HG03135 (cell line): ENCODE results near the gene STK16.
A peak's percentile ranks its signal among the peaks of the same experiment; 100 is the strongest.
"Not testable (repeated sequence)": the region's sequence is repeated elsewhere in the genome, so short reads cannot be mapped to it uniquely, and the experiment has no call there.

Experiments used
- ATAC-seq: cut with Tn5 transposase; IDR thresholded peaks from one replicate; pipeline ENCODE4 v1.9.1; 2021; ENCODE audit warnings: mild to moderate bottlenecking, moderate library complexity; ENCODE audit not compliant: unreplicated experiment

Gene STK16

DNA sequence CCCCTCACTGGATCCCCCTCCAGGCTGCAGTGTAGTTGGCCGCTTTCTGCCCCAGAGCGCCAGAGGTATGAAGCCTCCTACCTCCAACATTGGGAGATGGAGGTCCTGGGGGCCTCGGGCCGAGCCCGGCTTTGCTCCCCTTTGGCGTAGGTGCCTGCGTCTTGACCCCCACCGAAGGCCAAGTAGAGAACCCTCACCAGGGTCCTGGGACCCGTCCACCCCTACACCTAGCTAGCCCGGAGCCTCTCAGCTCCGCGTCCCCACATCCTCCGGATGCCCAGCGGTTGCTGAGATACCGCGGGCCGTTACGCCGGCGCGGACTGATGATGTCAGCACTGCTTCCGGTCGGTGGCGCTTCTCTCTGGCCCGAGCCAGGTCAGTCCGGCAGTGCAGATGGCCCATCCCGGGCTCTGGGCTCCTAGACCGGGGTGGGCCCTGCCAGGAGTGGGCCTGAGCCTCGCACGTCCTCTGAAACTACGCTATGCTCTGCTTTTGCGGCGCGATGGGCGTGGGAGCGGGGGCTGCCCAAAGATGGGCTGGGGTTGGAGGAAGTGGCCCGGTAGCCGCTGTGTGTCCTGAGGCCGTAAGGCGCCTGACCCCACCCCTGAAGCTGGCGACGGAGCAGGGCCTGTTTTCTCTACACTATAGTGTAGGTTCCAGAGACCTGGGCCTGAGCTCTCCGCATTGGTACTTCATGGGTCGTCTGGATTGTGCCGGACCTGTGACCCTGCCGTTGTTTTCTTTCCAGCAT lies at the start of gene STK16, which contains the start of gene GLB1L:
Gene STK16 (plus strand): TSS at position 332 of the 751 bp plus-strand sequence. CDS start 521 bp downstream, outside the sequence.
Gene GLB1L (minus strand): TSS at position 297 of the 751 bp plus-strand sequence. CDS start 1,871 bp downstream, outside the sequence.
- ATAC-seq = peak; percentile 72

- no peak for ATAC-seq
Measured at GRCh38 chr2:219197388-219197787, 47.9 kb upstream of the STK16 start.

DNA sequence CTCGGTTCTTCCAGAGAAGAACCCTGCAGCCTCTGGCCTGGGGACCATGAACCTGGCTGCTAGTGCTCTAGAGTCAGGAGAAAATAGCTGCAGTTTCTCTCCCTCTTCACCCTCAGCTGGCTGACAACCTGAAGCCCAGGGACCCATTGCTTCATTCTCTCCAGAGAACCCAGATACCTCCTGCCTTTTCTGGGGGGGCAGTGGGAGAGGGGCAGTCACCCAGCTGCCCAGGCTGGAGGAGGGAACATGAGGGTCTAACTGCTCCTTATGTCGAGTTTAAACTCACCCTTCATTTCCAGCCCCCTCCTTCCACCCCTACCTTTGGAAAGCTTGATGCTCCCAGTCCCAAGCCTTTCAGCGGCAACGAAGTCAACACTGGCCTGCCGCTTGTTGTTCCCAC lies 46.3 kb upstream of the STK16 start:
- ATAC-seq = no peak

- no peak for ATAC-seq
Measured at GRCh38 chr2:219199470-219200211, 45.6 kb upstream of the STK16 start.

DNA sequence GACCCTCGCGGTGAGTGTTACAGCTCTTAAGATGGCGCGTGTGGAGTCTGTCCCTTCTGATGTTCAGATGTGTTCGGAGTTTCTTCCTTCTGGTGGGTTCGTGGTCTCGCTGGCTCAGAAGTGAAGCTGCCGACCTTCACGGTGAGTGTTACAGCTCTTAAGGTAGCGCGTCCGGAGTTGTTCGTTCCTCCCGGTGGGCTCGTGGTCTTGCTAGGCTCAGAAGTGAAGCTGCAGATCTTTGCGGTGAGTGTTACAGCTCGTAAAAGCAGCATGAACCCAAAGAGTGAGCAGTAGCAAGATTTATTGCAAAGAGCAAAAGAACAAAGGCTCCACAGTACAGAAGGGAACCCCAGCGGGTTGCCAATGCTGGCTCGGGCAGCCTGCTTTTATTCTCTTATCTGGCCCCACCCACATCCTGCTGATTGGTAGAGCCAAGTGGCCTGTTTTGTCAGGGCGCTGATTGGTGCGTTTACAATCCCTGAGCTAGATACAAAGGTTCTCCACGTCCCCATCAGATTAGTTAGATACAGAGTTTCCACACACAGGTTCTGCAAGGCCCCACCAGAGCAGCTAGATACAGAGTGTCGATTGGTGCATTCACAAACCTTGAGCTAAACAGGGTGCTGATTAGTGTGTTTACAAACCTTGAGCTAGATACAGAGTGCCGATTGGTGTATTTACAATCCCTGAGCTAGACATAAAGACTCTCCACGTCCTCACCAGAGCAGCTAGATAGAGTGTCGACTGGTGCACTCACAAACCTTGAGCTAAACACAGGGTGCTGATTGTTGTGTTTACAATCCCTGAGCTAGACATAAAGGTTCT lies 44.6 kb upstream of the STK16 start:
- not testable (repeated sequence) for ATAC-seq

DNA sequence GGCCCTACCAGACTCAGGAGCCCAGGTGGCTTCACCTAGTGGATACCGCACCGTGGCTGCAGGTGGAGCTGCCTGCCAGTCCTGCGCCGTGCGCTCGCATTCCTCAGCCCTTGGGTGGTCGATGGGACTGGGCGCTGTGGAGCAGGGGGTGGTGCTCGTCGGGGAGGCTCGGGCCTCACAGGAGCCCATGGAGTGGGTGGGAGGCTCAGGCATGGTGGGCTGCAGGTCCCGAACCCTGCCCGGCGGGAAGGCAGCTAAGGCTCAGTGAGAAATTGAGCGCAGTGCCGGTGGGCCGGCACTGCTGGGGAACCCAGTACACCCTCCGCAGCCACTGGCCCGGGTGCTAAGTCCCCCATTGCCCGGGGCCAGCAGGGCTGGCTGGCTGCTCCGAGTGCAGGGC lies 43.9 kb upstream of the STK16 start:
- ATAC-seq = not testable (repeated sequence)

DNA sequence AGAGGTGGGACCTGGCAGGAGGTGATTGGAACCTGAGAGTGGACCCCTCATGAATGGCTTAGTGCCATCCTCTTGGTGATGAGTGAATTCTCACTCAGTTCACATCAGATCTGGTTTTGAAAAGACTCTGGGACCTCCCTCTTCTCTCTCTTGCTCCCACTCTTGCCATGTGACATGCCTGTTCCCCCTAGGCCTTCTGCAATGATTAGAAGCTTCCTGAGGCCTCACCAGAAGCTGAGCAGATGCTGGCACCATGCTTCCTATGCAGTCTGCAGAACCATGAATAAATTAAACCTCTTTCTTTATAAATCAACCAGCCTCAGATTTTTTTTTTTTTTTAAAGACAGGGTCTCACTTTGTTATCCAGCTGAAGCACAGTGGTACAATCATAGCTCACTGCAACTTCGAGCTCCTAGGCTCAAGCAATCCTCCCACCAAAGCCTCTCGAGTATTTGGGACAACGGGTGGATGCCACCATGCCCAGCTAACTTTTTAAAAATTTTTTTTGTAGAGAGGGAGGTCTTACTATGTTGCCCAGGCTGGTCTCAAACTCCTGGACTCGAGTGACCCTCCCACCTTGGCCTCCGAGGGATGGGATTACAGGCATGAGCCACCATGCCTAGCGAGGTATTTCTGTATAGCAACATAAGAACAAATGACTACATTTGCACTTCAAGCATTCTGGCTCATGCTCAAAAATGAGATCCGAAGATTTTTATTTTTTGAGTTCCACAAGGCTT lies 40.7 kb upstream of the STK16 start:
- no peak for ATAC-seq

DNA sequence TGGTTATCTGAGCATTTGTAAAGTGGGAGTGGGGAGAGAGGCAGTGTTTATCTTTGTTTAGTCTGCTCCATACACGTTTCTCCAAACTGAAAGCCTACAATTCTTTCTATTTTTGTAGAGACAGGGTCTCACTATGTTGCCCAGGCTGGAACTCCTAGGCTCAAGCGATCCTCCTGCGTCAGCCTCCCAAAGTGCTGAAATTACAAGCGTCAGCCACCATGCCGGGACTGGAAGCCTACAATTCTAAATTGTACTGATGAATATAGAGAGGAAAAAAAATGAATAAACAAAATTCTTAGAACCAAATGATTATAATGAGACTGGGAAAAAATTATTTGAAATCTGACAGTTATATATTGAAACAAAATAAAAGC lies 40.1 kb upstream of the STK16 start:
- no peak for ATAC-seq

DNA sequence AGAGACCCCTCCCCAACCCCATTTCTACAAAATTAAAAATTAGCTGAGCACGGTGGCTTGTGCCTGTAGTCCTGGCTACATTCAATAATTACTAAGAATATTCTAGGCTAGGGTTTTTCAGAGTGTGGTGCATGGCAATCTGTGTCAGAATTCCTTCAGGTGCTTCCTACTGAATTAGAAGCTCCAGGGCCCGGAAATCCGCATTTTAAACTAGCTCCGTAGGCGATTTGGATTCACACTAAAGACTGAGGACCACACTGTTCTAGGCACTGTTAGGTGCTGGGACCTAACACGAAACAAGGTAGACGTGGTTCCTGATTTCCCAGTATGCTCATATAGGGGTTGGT lies 39.3 kb upstream of the STK16 start:
- ATAC-seq = no peak

DNA sequence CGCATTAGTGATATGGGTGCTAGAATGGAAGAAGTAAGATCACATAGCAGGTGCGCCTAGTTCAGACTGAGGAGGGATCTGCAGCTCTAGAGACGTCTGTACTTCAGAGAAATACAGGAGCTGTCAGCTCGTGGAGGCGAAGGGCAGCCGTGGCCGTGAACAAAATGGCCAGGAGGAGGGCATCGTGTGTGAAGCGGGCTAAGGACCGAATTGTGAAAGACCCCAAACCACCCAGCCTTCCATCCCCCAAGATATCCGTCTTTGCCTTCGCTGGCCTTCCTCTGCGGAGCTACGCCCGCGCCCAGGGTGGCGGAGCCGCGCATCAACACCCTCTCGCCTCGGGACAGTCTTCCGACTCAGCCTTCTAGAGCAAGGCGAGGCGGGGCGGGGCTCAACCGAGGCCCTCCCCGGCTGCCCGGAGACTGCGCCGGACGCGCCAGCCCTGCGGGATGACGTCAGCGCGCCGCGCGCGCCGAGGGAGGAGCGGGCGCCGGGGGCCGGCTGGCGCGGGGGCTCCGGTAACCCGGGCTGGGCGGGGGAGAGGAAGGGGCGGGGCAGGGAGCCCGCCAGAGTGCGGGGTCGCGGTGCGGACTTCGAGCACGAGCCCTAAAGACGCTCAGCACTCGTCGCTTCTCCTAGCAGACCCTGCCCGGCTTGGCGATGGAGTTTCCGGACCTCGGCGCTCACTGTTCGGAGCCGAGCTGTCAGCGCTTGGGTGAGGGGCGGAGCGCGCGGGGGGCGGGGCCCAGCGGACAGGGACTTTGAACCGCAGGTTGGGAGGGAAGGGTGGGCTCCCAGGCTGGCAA lies 38.7 kb upstream of the STK16 start, which contains the start of gene ZFAND2B:
Gene ZFAND2B (plus strand): TSS at position 455 of the 806 bp plus-strand sequence. CDS start 206 bp downstream, at position 661.
- ATAC-seq = peak; percentile 98

DNA sequence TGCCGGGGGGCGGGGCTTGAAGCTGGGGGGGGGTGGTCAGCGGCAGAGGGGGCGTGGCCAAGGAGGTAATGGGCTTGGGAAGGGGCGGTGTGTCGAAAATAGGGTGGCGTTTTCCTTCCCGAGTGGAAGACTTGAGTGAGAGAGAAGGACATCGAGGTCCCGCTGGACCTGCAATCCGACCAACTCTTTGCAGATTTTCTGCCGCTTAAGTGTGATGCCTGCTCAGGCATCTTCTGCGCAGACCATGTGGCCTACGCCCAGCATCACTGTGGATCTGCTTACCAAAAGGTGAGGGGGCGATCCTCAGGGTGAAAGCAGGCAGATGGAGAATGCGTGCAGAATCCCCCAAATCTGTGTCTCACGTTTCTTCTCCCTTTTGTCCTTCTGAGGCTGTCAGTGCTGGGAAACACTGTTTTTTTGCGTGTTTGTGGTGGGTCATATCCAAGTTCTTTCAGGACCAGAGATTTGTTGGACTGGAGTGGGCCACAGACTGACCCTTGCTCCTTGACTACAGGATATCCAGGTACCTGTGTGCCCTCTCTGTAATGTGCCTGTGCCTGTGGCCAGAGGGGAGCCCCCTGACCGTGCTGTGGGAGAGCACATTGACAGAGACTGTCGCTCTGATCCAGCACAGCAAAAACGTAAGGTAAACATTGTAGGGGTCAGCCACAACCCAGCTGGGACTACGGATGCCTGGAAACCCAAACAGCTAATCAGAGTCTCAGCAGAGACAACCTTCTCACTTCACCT lies 38.0 kb upstream of the STK16 start:
- ATAC-seq = no peak

- ATAC-seq = no peak
Measured at GRCh38 chr2:219207884-219208740, 37.2 kb upstream of the STK16 start.

DNA sequence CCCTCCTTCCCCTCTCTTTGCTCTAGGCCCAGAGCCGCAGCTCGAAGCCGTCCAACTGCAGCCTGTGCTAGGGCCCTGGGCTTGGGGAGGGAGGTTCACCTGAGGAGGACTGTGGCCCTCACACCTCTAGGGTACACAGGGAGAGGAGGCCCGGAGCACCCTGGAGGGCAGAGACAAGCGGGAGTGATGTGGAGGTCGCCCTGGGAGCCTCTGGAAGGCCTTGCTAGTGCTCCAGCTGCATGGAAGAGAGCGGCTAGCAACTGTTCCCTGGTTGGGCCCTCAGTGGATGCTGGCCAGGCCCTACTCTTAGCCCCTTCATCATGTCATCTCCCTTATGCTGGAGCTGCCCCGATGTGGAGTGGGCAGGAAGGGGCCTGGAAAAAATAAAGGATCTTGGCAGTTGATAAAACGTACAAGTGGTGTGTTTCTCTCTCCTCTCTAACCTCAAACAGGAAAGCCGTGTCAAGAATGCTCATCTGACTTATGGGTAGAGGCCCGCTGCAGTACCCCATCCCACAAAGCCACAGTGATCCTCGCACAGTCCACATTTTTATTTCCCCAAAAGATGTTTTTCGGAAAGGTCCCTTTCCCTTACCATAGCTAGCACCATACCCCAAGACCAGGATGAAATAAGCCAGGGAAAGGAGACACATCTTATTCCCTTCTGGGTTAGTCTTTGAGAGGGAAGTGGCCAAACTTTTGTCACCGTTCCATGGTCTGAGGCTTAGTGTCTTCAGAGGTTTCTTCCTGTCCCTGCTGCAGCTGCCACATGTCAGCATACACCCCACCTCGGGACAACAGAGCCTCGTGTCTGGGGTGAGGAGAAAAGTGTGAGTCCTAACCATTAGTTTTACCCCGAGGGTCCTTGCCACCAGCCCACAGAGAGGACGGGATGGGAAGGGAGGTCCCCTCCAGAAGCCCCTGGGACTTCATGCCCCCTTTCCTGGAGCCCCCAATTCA lies 35.8 kb upstream of the STK16 start:
- no peak for ATAC-seq

DNA sequence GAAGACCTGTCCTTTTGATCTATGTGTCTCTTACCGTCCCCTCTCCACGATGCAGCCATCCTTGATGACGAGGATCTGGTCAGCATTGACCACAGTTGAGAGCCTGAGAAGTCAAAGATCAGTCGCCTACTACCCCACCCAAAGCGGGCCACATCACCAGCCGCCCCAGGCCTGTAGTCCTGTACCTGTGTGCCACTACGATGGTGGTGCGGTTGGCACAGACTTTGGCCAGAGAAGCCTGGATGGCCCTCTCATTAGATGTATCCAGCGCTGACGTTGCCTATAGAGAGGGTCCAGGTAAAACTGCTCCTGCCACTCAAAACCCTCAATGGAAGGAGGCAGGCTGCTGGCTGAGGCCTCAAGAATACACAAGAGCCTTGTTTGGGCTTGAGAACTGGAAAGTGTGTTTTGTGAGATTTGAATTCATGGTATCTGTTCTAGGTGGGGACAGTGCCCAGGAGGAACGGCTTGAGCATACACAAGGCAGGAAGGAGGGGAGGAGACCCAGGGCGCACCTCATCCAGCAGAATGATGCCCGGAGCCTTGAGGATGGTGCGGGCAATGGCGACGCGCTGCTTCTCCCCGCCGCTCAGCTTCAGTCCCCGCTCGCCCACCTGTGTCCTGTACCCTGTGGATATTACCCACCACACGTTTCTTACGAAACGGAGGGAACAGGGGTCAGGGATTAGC lies 34.9 kb upstream of the STK16 start:
- ATAC-seq = no peak

- ATAC-seq = no peak
Measured at GRCh38 chr2:219210886-219211362, 34.4 kb upstream of the STK16 start.

DNA sequence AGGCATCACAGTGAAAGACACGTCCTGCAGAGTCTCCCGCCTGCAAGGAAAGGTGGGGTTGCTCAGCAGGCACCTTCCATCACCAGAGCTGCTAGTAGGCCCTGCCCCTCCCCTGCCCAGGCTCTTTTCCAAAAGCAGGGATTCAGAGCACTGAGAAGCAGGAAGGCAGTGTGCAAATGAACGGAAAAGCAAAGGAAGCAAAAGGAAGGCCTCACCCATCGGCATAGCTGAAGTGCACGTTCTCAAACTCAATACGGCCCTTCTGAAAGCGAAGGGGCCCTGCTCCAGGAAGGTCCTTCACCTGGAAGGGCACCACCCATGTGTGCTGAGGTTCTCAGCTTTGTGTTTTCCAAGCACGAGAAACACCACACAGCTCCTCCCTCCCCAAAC lies 32.3 kb upstream of the STK16 start:
- no peak for ATAC-seq
